Measurements from ENCODE around the gene RAB5IF. TPM values are rescaled to one million over a fixed set of nuclear protein-coding genes. Genes with fewer than 3 reads are reported as not detected.
"Not testable (repeated sequence)": the region's sequence is repeated elsewhere in the genome, so short reads cannot be mapped to it uniquely, and the experiment has no call there.

RAB5IF gene
- total RNA-seq, 5 donors from 2014 or later (not counting 1 experiment from before 2014, with no cell fraction given) = 53.6 to 72.2 (median 59.9) TPM

GRCh38 chr20:36606158-36607066 lies 833 bp downstream of the RAB5IF start:
- ATAC-seq (replicated peaks in 1 of 4) = no peak
- H3K4me3 Mint-ChIP-seq = peak overlapping the region; percentile 97
- peaks cover 0 to 1% of the 10 kb centered on the region in 2 donors for H3K27me3 Mint-ChIP-seq
- CTCF ChIA-PET = interaction anchor here (0.7 to 3.3 kb wide), 16 partner anchors 11 to 928 kb away, joined by 3 to 38 read pairs (median 4); partner anchors contain the start of genes DSN1 (in 1 of the 2), SLA2 (in 1 of the 2) and TGIF2 (in 1 of the 2)
- DNase-seq = peak in 1 of 35 experiments; percentile 31
- peak overlapping the region; percentile 92 to 96 for H3K27ac Mint-ChIP-seq
- H3K4me1 Mint-ChIP-seq = peaks cover 29 to 38% (median 32%) of the 10 kb centered on the region in 3 donors
- POLR2A ChIA-PET = interaction anchor here in 1 of 2 donors (0.8 to 1.4 kb wide), 4 partner anchors 11 to 140 kb away, joined by 3 to 5 read pairs (median 4); partner anchors contain the start of gene TGIF2
- Histone ChIP-seq H3K4me3 (ENCODE audit: control insufficient read depth in 1 of 2, extremely low read depth in 1 of 2, low read length in 1 of 2) (peak overlapping the region; percentile 87 to 98), H3K27me3 (replicated peaks in 1 of 2; ENCODE audit: control insufficient read depth in 2 of 2, extremely low read depth in 1 of 2, insufficient read depth in 2 of 2, low read length in 1 of 2) (no peaks in the 10 kb centered on the region), H3K27ac (ENCODE audit: low read length) (peak overlapping the region; percentile 70), H3K9me3 (no peaks in the 10 kb centered on the region), H3K4me1 (ENCODE audit: control insufficient read depth in 1 of 2, extremely low read depth in 1 of 2, insufficient read depth in 2 of 2, low read length in 2 of 2) (peaks cover 9 to 38% of the 10 kb centered on the region in 2 experiments), H3K36me3 (ENCODE audit: control insufficient read depth in 2 of 2, extremely low read depth in 1 of 2, insufficient read depth in 1 of 2, low read length in 1 of 2) (peaks cover 4 to 32% of the 10 kb centered on the region in 2 donors)
- under 1% methylated on average over 17 of the region's 31 CpGs for WGBS (ENCODE audit: insufficient coverage)
- H3K36me3 Mint-ChIP-seq = peaks cover 15% of the 10 kb centered on the region
- no peaks in the 10 kb centered on the region for H3K9me3 Mint-ChIP-seq

- CTCF ChIA-PET = no interaction called here
- Mint-ChIP-seq H3K4me3 (peak overlapping the region; percentile 62 to 97 (median 97)), H3K27me3 (peaks cover 0 to 1% of the 10 kb centered on the region in 2 donors), H3K27ac (peak overlapping the region; percentile 49 to 96), H3K36me3 (peaks cover 24% of the 10 kb centered on the region), H3K4me1 (peaks cover 31 to 43% (median 37%) of the 10 kb centered on the region in 3 donors), H3K9me3 (no peaks in the 10 kb centered on the region)
- H3K4me3 ChIP-seq (ENCODE audit: control insufficient read depth in 1 of 2, extremely low read depth in 1 of 2, low read length in 1 of 2) = peak overlapping the region in 1 of 2 donors; percentile 35
- 92% methylated on average over 5 of the region's 7 CpGs for WGBS (ENCODE audit: insufficient coverage)
- no peaks in the 10 kb centered on the region for H3K27me3 ChIP-seq (replicated peaks in 1 of 2; ENCODE audit: control insufficient read depth in 2 of 2, extremely low read depth in 1 of 2, insufficient read depth in 2 of 2, low read length in 1 of 2)
- peaks cover 9 to 42% of the 10 kb centered on the region in 2 experiments for H3K4me1 ChIP-seq (ENCODE audit: control insufficient read depth in 1 of 2, extremely low read depth in 1 of 2, insufficient read depth in 2 of 2, low read length in 2 of 2)
- H3K9me3 ChIP-seq = no peaks in the 10 kb centered on the region
- peaks cover 4 to 46% of the 10 kb centered on the region in 2 donors for H3K36me3 ChIP-seq (ENCODE audit: control insufficient read depth in 2 of 2, extremely low read depth in 1 of 2, insufficient read depth in 1 of 2, low read length in 1 of 2)
- DNase-seq (no peak), ATAC-seq (replicated peaks in 1 of 4) (no peak)
- H3K27ac ChIP-seq (ENCODE audit: low read length) = peak overlapping the region; percentile 47
- POLR2A ChIA-PET = interaction anchor here in 1 of 2 donors (0.9 kb wide), 1 partner anchor 38 kb away, joined by 3 read pairs; no protein-coding TSS in a partner anchor
These were observed 2.2 kb downstream of the RAB5IF start for GRCh38 chr20:36607586-36608387.

GRCh38 chr20:36608388-36608728 lies 2.8 kb downstream of the RAB5IF start:
- Mint-ChIP-seq H3K27ac (peak overlapping the region; percentile 49 to 96), H3K36me3 (peaks cover 24% of the 10 kb centered on the region)
- H3K36me3 ChIP-seq (ENCODE audit: control insufficient read depth in 2 of 2, extremely low read depth in 1 of 2, insufficient read depth in 1 of 2, low read length in 1 of 2) = peaks cover 4 to 51% of the 10 kb centered on the region in 2 donors

DNA sequence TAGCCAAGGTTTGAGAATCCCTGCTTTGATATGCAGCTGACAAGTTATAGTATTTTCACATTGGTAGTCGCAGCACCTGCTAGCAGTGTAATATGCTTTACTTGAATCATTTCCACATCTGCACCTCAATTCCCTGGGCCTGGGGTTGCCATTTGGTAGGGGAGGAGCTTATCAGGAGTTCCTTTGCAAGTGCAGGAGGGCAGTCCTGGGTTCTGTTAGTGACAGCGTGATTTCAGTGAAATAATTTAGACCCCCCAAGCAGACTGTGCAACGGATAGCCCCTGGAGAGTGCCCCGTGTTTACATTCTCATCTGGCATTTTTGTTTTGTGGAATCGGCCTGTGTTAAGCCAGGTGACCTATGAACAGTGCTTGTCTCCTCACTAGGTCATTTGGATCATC lies 6.0 kb downstream of the RAB5IF start:
- POLR2A ChIA-PET = interaction anchor here in 1 of 2 donors (0.6 kb wide), 1 partner anchor 301 kb away, joined by 4 read pairs; no protein-coding TSS in a partner anchor
- H3K9me3 ChIP-seq = no peaks in the 10 kb centered on the region
- 93% methylated on average over 4 of the region's 5 CpGs for WGBS (ENCODE audit: insufficient coverage)
- peaks cover 24 to 45% (median 26%) of the 10 kb centered on the region in 3 donors for H3K4me1 Mint-ChIP-seq
- H3K36me3 ChIP-seq (ENCODE audit: control insufficient read depth in 2 of 2, extremely low read depth in 1 of 2, insufficient read depth in 1 of 2, low read length in 1 of 2) = peaks cover 9 to 78% of the 10 kb centered on the region in 2 donors
- no peak overlapping the region for H3K27ac ChIP-seq (ENCODE audit: low read length)
- H3K27me3 Mint-ChIP-seq = no peaks in the 10 kb centered on the region
- no peak overlapping the region for H3K27ac Mint-ChIP-seq
- peaks cover 7 to 27% of the 10 kb centered on the region in 2 experiments for H3K4me1 ChIP-seq (ENCODE audit: control insufficient read depth in 1 of 2, extremely low read depth in 1 of 2, insufficient read depth in 2 of 2, low read length in 2 of 2)
- ATAC-seq (replicated peaks in 1 of 4) = no peak
- H3K4me3 Mint-ChIP-seq = no peak overlapping the region
- H3K27me3 ChIP-seq (replicated peaks in 1 of 2; ENCODE audit: control insufficient read depth in 2 of 2, extremely low read depth in 1 of 2, insufficient read depth in 2 of 2, low read length in 1 of 2) = no peaks in the 10 kb centered on the region
- no peaks in the 10 kb centered on the region for H3K9me3 Mint-ChIP-seq
- DNase-seq = no peak
- CTCF ChIA-PET = interaction anchor here (0.6 to 1.6 kb wide), 3 partner anchors 16 to 229 kb away, joined by 3 to 10 read pairs (median 4); no protein-coding TSS in a partner anchor
- no peak overlapping the region for H3K4me3 ChIP-seq (ENCODE audit: control insufficient read depth in 1 of 2, extremely low read depth in 1 of 2, low read length in 1 of 2)
- peaks cover 34% of the 10 kb centered on the region for H3K36me3 Mint-ChIP-seq

More at GRCh38 chr20:36608388-36608728, 2.8 kb downstream of the RAB5IF start:
- not testable (repeated sequence) for H3K9me3 Mint-ChIP-seq; H3K9me3 ChIP-seq; DNase-seq; ATAC-seq (replicated peaks in 1 of 4); H3K4me3 ChIP-seq (ENCODE audit: control insufficient read depth in 1 of 2, extremely low read depth in 1 of 2, low read length in 1 of 2); H3K27me3 Mint-ChIP-seq; H3K27me3 ChIP-seq (replicated peaks in 1 of 2; ENCODE audit: control insufficient read depth in 2 of 2, extremely low read depth in 1 of 2, insufficient read depth in 2 of 2, low read length in 1 of 2)
- Histone ChIP-seq H3K27ac (ENCODE audit: low read length) (peak overlapping the region; percentile 21), H3K4me1 (ENCODE audit: control insufficient read depth in 1 of 2, extremely low read depth in 1 of 2, insufficient read depth in 2 of 2, low read length in 2 of 2) (peaks cover 9 to 46% of the 10 kb centered on the region in 2 experiments)
- H3K4me3 Mint-ChIP-seq = peak overlapping the region in 1 of 3 donors; percentile 33
- ChIA-PET CTCF (interaction anchor here in 1 of 2 donors (0.9 kb wide), 1 partner anchor 36 kb away, joined by 3 read pairs; no protein-coding TSS in a partner anchor), POLR2A (interaction anchor here in 1 of 2 donors (0.9 kb wide), 1 partner anchor 37 kb away, joined by 3 read pairs; no protein-coding TSS in a partner anchor)
- H3K4me1 Mint-ChIP-seq = peaks cover 37 to 48% (median 41%) of the 10 kb centered on the region in 3 donors
- 100% methylated on average over 2 of the region's 6 CpGs for WGBS (ENCODE audit: insufficient coverage)

GRCh38 chr20:36613974-36614373 lies 8.4 kb downstream of the RAB5IF start:
- 97% methylated on average over 3 of the region's 3 CpGs for WGBS (ENCODE audit: insufficient coverage)
- Mint-ChIP-seq H3K27ac (peak overlapping the region in 1 of 2 donors; percentile 69), H3K9me3 (no peaks in the 10 kb centered on the region), H3K36me3 (peaks cover 34% of the 10 kb centered on the region), H3K4me1 (peaks cover 11 to 32% (median 12%) of the 10 kb centered on the region in 3 donors), H3K27me3 (no peaks in the 10 kb centered on the region), H3K4me3 (no peak overlapping the region)
- no peak for DNase-seq
- no peak overlapping the region for H3K4me3 ChIP-seq (ENCODE audit: control insufficient read depth in 1 of 2, extremely low read depth in 1 of 2, low read length in 1 of 2)
- H3K27me3 ChIP-seq (replicated peaks in 1 of 2; ENCODE audit: control insufficient read depth in 2 of 2, extremely low read depth in 1 of 2, insufficient read depth in 2 of 2, low read length in 1 of 2) = no peaks in the 10 kb centered on the region
- no peak for ATAC-seq (replicated peaks in 1 of 4)
- H3K4me1 ChIP-seq (ENCODE audit: control insufficient read depth in 1 of 2, extremely low read depth in 1 of 2, insufficient read depth in 2 of 2, low read length in 2 of 2) = peaks cover 0 to 9% of the 10 kb centered on the region in 2 experiments
- ChIA-PET CTCF (interaction anchor here in 1 of 2 donors (0.6 to 1.2 kb wide), 4 partner anchors 32 to 1230 kb away, joined by 3 to 4 read pairs (median 3); partner anchors contain the start of genes DSN1 and SLA2), POLR2A (interaction anchor here (0.6 to 1.0 kb wide), 2 partner anchors 16 to 32 kb away, joined by 4 to 10 read pairs; partner anchors contain the start of gene SLA2 (in 1 of the 2))
- no peaks in the 10 kb centered on the region for H3K9me3 ChIP-seq
- H3K27ac ChIP-seq (ENCODE audit: low read length) = no peak overlapping the region
- H3K36me3 ChIP-seq (ENCODE audit: control insufficient read depth in 2 of 2, extremely low read depth in 1 of 2, insufficient read depth in 1 of 2, low read length in 1 of 2) = peaks cover 8 to 66% of the 10 kb centered on the region in 2 donors

All from T-cell (primary cell).